DND-41 (cell line): ENCODE results near the gene C5AR1.

Experiments
- EZH2 ChIP-seq: IDR thresholded peaks from 3 replicates; pipeline ENCODE4 v1.6.1; 2012; ENCODE audit warnings: borderline replicate concordance, low read depth, mild to moderate bottlenecking, moderate library complexity, low read length, inconsistent platforms; ENCODE audit not compliant: severe bottlenecking
- TF ChIP-seq, protein P1 (sequence below): IDR thresholded peaks from 2 replicates; pipeline ENCODE4 v1.5.1; 2012; ENCODE audit warnings: borderline replicate concordance, low read length, moderate library complexity, mild to moderate bottlenecking; ENCODE audit not compliant: poor library complexity, severe bottlenecking; ENCODE audit errors: extremely low read depth

DNA sequence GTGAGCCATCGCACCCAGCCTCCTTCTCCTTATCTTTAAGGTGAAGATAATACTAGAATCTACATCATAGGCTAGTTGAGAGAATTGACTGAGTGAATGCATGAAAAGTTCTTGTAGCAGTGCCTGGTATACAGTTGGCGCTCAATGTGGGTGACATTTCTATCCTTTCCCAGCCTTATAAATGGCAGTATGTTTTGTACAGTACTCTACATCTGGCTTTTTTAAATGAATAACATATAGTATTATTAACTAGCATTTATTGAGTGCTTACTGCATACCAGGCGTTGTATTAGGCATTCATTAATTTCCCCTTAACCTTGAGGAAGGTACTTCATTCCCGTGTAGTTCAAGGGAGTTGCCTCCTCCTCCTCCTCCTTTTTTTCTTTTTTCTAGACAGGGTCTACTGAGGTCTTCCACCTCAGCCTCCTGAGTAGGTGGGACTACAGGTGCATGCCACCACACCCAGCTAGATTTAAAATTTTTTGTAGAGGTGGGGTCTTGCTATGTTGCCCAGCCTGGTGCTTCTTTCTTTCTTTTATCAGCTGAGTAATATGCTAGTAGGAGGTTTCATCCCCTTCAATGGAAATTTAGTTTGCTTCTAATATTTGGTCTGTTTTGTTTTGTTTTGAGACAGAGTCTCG lies 2.8 kb downstream of the C5AR1 start:
- TF ChIP-seq, protein P1, sequence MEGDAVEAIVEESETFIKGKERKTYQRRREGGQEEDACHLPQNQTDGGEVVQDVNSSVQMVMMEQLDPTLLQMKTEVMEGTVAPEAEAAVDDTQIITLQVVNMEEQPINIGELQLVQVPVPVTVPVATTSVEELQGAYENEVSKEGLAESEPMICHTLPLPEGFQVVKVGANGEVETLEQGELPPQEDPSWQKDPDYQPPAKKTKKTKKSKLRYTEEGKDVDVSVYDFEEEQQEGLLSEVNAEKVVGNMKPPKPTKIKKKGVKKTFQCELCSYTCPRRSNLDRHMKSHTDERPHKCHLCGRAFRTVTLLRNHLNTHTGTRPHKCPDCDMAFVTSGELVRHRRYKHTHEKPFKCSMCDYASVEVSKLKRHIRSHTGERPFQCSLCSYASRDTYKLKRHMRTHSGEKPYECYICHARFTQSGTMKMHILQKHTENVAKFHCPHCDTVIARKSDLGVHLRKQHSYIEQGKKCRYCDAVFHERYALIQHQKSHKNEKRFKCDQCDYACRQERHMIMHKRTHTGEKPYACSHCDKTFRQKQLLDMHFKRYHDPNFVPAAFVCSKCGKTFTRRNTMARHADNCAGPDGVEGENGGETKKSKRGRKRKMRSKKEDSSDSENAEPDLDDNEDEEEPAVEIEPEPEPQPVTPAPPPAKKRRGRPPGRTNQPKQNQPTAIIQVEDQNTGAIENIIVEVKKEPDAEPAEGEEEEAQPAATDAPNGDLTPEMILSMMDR = no peak
- no peak for TF ChIP-seq EZH2
